Left lung (tissue), 10 donors: ENCODE measurements around the gene ENAH. TPM values are rescaled to one million over a fixed set of nuclear protein-coding genes. Genes with fewer than 3 reads are reported as not detected.

Source experiments
- ATAC-seq: fragments of 200-7000 bp; cut with Tn5 transposase; one replicate; pipeline ENCODE4 v1.9.1; 2020; ENCODE audit warnings: moderate library complexity
- DNase-seq, 4 donors: peaks; one replicate each; pipeline ENCODE4 v3.0.0-alpha.2; 2013 to 2020
- H3K27ac ChIP-seq, 2 donors: fragments of 200-600 bp; sonication (generic) in 1 of 2; one replicate each; pipeline versions ENCODE4 v1.5.0 to v1.8.0; 2020 to 2021
- H3K27me3 ChIP-seq, 2 donors: fragments of 200-600 bp; sonication (generic) in 1 of 2; one replicate each; pipeline versions ENCODE4 v1.5.0 to v1.8.0; 2020 to 2021
- H3K36me3 ChIP-seq, 2 donors: fragments of 200-600 bp; sonication (generic) in 1 of 2; one replicate each; pipeline versions ENCODE4 v1.5.0 to v1.8.0; 2020 to 2021
- H3K4me1 ChIP-seq, 2 donors: fragments of 200-600 bp; one replicate each; pipeline ENCODE4 v1.8.0; 2021
- H3K4me3 ChIP-seq, 2 donors: fragments of 200-600 bp; sonication (generic) in 1 of 2; one replicate each; pipeline versions ENCODE4 v1.5.0 to v1.8.0; 2020 to 2021; ENCODE audit warnings: mild to moderate bottlenecking in 1 of 2
- H3K9me3 ChIP-seq, 2 donors: fragments of 200-600 bp; sonication (generic) in 1 of 2; one replicate each; pipeline versions ENCODE4 v1.5.0 to v1.8.0; 2020 to 2021
- CTCF ChIP-seq, 2 donors: fragments of 200-600 bp; sonication (generic) in 1 of 2; IDR thresholded peaks; one replicate each; pipeline versions ENCODE4 v1.5.0 to v1.8.0; 2021; ENCODE audit warnings: antibody characterized with exemption in 2 of 2
- intact Hi-C, 2 donors: fragments of 100-400 bp; cut with DNase I; formaldehyde crosslinking; loops; one replicate each; pipeline versions ENCODE4 v1.11.2 to v1.14.2; 2022
- polyA plus RNA-seq, 6 donors: library from polyadenylated mRNA; unstranded; fragments of 120-200 nt; gene quantifications; one replicate each; pipeline ENCODE4 v1.2.1, GENCODE V29; 2013; ENCODE audit not compliant: insufficient read length in 6 of 6
- total RNA-seq, 2 donors: library from RNA; stranded (reverse); fragmentation: NEBNext Ultra II Directional; extraction: Animal tissue kit (Norgen Biotek cat#: 25700); gene quantifications; one replicate each; pipeline ENCODE4 v1.2.1, GENCODE V29; 2021
- donor health status: DM: no; HTN: yes; CAD: no.
- donor health status: DM: no; HTN: no; CAD: no.

Gene ENAH
- total and polyA plus RNA-seq, 8 donors, result 106 to 255 (median 237) TPM

GRCh38 chr1:225603538-225604354, 49.2 kb downstream of the ENAH start:
- H3K36me3 ChIP-seq, result no peaks in the 10 kb centered on the region
- H3K27me3 ChIP-seq, result no peaks in the 10 kb centered on the region
- no peak for TF ChIP-seq CTCF (IDR thresholded peaks at IDR 0.05)
- no peaks in the 10 kb centered on the region for H3K9me3 ChIP-seq
- H3K4me3 ChIP-seq, result no peak overlapping the region
- ATAC-seq, result peak; percentile 81
- peaks cover 20 to 28% of the 10 kb centered on the region in 2 donors for H3K4me1 ChIP-seq
- intact Hi-C loops, result no loop called here
- H3K27ac ChIP-seq, result peak overlapping the region; percentile 10 to 40
- DNase-seq, result no peak

- no peak for DNase-seq
- no peak for TF ChIP-seq CTCF (IDR thresholded peaks at IDR 0.05)
- H3K27ac ChIP-seq, result no peak overlapping the region
- H3K9me3 ChIP-seq, result no peaks in the 10 kb centered on the region
- intact Hi-C loops, result no loop called here
- H3K27me3 ChIP-seq, result no peaks in the 10 kb centered on the region
- no peak for ATAC-seq
- H3K36me3 ChIP-seq, result no peaks in the 10 kb centered on the region
- H3K4me1 ChIP-seq, result peaks cover 19 to 26% of the 10 kb centered on the region in 2 donors
- H3K4me3 ChIP-seq, result no peak overlapping the region
These were observed 50.2 kb downstream of the ENAH start for GRCh38 chr1:225602590-225603206.

- intact Hi-C loops, result no loop called here
- ATAC-seq, result no peak
- no peaks in the 10 kb centered on the region for H3K9me3 ChIP-seq
- no peak overlapping the region for H3K4me3 ChIP-seq
- H3K27me3 ChIP-seq, result no peaks in the 10 kb centered on the region
- DNase-seq, result no peak
- H3K4me1 ChIP-seq, result peaks cover 15 to 22% of the 10 kb centered on the region in 2 donors
- no peak for TF ChIP-seq CTCF (IDR thresholded peaks at IDR 0.05)
- no peak overlapping the region for H3K27ac ChIP-seq
- no peaks in the 10 kb centered on the region for H3K36me3 ChIP-seq
These were observed 50.9 kb downstream of the ENAH start for GRCh38 chr1:225601902-225602589.

- Histone ChIP-seq H3K4me1 (peaks cover 15 to 18% of the 10 kb centered on the region in 2 donors), H3K27me3 (no peaks in the 10 kb centered on the region), H3K4me3 (no peak overlapping the region), H3K9me3 (no peaks in the 10 kb centered on the region), H3K36me3 (no peaks in the 10 kb centered on the region), H3K27ac (no peak overlapping the region)
- ATAC-seq (no peak), DNase-seq (no peak)
- intact Hi-C loops, result no loop called here
- no peak for TF ChIP-seq CTCF (IDR thresholded peaks at IDR 0.05)
These were observed 54.1 kb downstream of the ENAH start for GRCh38 chr1:225598847-225599246.
